Vagina (tissue), 2 donors: Measurements from ENCODE around the gene NELL1.

Experiments
- CTCF ChIP-seq, 3 experiments: fragments of 450-650 bp in 2 of 3; fragments of 200-600 bp in 1 of 3; sonication (generic) in 1 of 3; IDR thresholded peaks; one replicate each; pipeline ENCODE4 v1.5.1; 2017 to 2019; ENCODE audit warnings: antibody characterized with exemption in 3 of 3, mild to moderate bottlenecking in 2 of 3, moderate library complexity in 2 of 3
- POLR2A ChIP-seq, 2 donors: fragments of 450-650 bp; IDR thresholded peaks; one replicate each; pipeline ENCODE4 v1.6.1; 2017; ENCODE audit warnings: antibody characterized with exemption in 2 of 2, mild to moderate bottlenecking in 2 of 2, moderate library complexity in 2 of 2
- POLR2AphosphoS5 ChIP-seq, 2 donors: sonication (generic); formaldehyde crosslinking; IDR thresholded peaks; one replicate each; pipeline ENCODE4 v1.9.0; 2017; ENCODE audit warnings: antibody characterized with exemption in 2 of 2, mild to moderate bottlenecking in 2 of 2, low read depth in 1 of 2; ENCODE audit not compliant: insufficient read depth in 1 of 2

DNA sequence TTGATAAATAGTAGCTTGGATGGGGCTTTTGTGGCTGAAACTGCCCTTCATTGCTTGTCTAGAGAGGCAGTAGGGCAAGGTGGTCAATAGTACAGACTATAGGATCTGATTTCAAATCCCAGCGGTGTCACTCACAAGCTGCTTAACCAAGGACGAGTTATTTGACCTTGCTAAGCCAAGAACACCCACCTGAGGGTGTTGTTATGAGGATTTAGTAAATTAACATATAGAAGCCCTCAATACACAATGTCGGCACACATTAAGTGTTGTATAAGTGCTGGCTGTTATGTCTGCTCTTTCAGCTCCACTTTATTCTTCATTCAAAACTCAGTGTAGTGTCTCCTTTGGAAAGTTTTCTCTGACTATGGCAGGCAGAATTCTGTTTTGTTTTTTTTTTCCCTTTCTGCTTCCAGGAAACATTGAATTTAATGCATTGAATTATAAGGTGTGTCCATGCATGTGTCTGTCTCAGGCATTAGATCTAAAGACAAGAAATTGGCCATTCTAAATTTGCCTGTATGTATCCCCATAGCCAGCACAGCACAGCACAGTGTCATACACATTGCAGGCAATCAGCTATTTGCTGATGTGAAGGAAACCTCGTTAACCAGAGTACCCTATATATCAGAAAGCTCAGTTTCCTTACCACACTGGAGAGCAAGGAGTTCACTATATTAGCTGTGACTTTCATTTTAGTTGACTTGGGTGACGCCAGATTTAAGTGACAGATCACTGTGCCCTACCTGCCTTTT, 212.1 kb downstream of the NELL1 start:
- TF ChIP-seq CTCF (IDR thresholded peaks at IDR 0.05) (no peak), POLR2AphosphoS5 (IDR thresholded peaks at IDR 0.05; ENCODE audit: insufficient read depth in 1 of 2, low read depth in 1 of 2) (no peak), POLR2A (IDR thresholded peaks at IDR 0.05) (no peak)
